Liver (tissue), 9 donors: ENCODE measurements around the gene ZNF701. TPM values are rescaled to one million over a fixed set of nuclear protein-coding genes. Genes with fewer than 3 reads are reported as not detected.
"Not testable (repeated sequence)": the region's sequence is repeated elsewhere in the genome, so short reads cannot be mapped to it uniquely, and the experiment has no call there.

Experiments used
- DNase-seq: peaks from one replicate; pipeline ENCODE4 v3.0.0-alpha.2; 2017; ENCODE audit warnings: low spot score
- H3K27ac ChIP-seq, 2 donors: one replicate each; pipeline ENCODE4 v1.7.0; 2013; ENCODE audit warnings: inconsistent platforms in 2 of 2, low read length in 2 of 2, control low read depth in 1 of 2, low read depth in 1 of 2, mild to moderate bottlenecking in 1 of 2
- H3K27me3 ChIP-seq, 4 donors: one replicate each; pipeline versions ENCODE4 v1.6.1 to v1.7.0; 2013; ENCODE audit warnings: low read length in 3 of 4, inconsistent platforms in 1 of 4, mild to moderate bottlenecking in 1 of 4, moderate library complexity in 1 of 4; ENCODE audit not compliant: control insufficient read depth in 4 of 4, insufficient read depth in 4 of 4
- H3K36me3 ChIP-seq, 4 donors: one replicate each; pipeline versions ENCODE4 v1.6.1 to v1.7.0; 2013; ENCODE audit warnings: low read length in 3 of 4, mild to moderate bottlenecking in 3 of 4, low read depth in 1 of 4, moderate library complexity in 1 of 4; ENCODE audit not compliant: control insufficient read depth in 4 of 4, insufficient read depth in 3 of 4
- H3K4me1 ChIP-seq, 4 donors: one replicate each; pipeline versions ENCODE4 v1.6.1 to v1.7.0; 2013; ENCODE audit warnings: low read length in 3 of 4, mild to moderate bottlenecking in 3 of 4, moderate library complexity in 1 of 4; ENCODE audit not compliant: control insufficient read depth in 4 of 4, insufficient read depth in 4 of 4
- H3K4me3 ChIP-seq, 3 donors: one replicate each; pipeline versions ENCODE4 v1.6.1 to v1.7.0; 2013; ENCODE audit warnings: low read length in 3 of 3, control low read depth in 1 of 3, low read depth in 1 of 3, mild to moderate bottlenecking in 1 of 3
- H3K9ac ChIP-seq, 2 donors: one replicate each; pipeline ENCODE4 v1.7.0; 2013; ENCODE audit warnings: low read length in 2 of 2, mild to moderate bottlenecking in 2 of 2, moderate library complexity in 2 of 2, control low read depth in 1 of 2, low read depth in 1 of 2
- H3K9me3 ChIP-seq, 4 donors: one replicate each; pipeline versions ENCODE4 v1.6.1 to v1.7.0; 2013; ENCODE audit warnings: low read length in 3 of 4; ENCODE audit not compliant: control insufficient read depth in 4 of 4
- ATF3 ChIP-seq: IDR thresholded peaks from 2 replicates; pipeline ENCODE4 v1.6.1; 2016; ENCODE audit warnings: antibody characterized with exemption
- EGR1 ChIP-seq, 2 donors: IDR thresholded peaks; 2 replicates each; pipeline ENCODE4 v1.6.1; 2016 to 2018; ENCODE audit warnings: antibody characterized with exemption in 2 of 2, low read depth in 2 of 2
- FOXA1 ChIP-seq: IDR thresholded peaks from 2 replicates; pipeline ENCODE4 v1.6.1; 2016; ENCODE audit warnings: antibody characterized with exemption
- FOXA2 ChIP-seq: IDR thresholded peaks from 2 replicates; pipeline ENCODE4 v1.6.1; 2016; ENCODE audit warnings: antibody characterized with exemption
- GABPA ChIP-seq, 2 donors: IDR thresholded peaks in 1 of 2; conservative IDR thresholded peaks in 1 of 2; 2 replicates each; pipeline ENCODE4 v1.6.1; 2016; ENCODE audit warnings: antibody characterized with exemption in 2 of 2, mild to moderate bottlenecking in 1 of 2, moderate library complexity in 1 of 2
- HNF4A ChIP-seq, 2 donors: conservative IDR thresholded peaks; 2 replicates each; pipeline ENCODE4 v1.6.1; 2016; ENCODE audit warnings: antibody characterized with exemption in 2 of 2, mild to moderate bottlenecking in 2 of 2
- HNF4G ChIP-seq: IDR thresholded peaks from 2 replicates; pipeline ENCODE4 v1.6.1; 2016; ENCODE audit warnings: antibody characterized with exemption
- JUND ChIP-seq, 2 donors: IDR thresholded peaks; 2 replicates each; pipeline ENCODE4 v1.6.1; 2016; ENCODE audit warnings: antibody characterized with exemption in 2 of 2
- NR2F2 ChIP-seq: IDR thresholded peaks from 2 replicates; pipeline ENCODE4 v1.6.1; 2016; ENCODE audit warnings: antibody characterized with exemption
- RAD21 ChIP-seq, 2 donors: IDR thresholded peaks; 2 replicates each; pipeline ENCODE4 v1.6.1; 2016; ENCODE audit warnings: antibody characterized with exemption in 2 of 2, mild to moderate bottlenecking in 2 of 2
- REST ChIP-seq: IDR thresholded peaks from 2 replicates; pipeline ENCODE4 v1.6.1; 2016; ENCODE audit warnings: antibody characterized with exemption, mild to moderate bottlenecking
- RXRA ChIP-seq, 2 donors: IDR thresholded peaks; 2 replicates each; pipeline ENCODE4 v1.6.1; 2017 to 2018; ENCODE audit warnings: antibody characterized with exemption in 2 of 2, mild to moderate bottlenecking in 1 of 2
- SP1 ChIP-seq: IDR thresholded peaks from 2 replicates; pipeline ENCODE4 v1.6.1; 2018; ENCODE audit warnings: antibody characterized with exemption, mild to moderate bottlenecking
- TAF1 ChIP-seq: conservative IDR thresholded peaks from 2 replicates; pipeline ENCODE4 v1.6.1; 2016; ENCODE audit warnings: antibody characterized with exemption, mild to moderate bottlenecking
- YY1 ChIP-seq: IDR thresholded peaks from 2 replicates; pipeline ENCODE4 v1.6.1; 2016; ENCODE audit warnings: antibody characterized with exemption, mild to moderate bottlenecking
- WGBS: extraction: QIAGEN DNeasy Blood & Tissue Kit; methylation state at CpG from one replicate; pipeline ENCODE4 v1.1.7; 2013; 5-methylcytosine and 5-hydroxymethylcytosine counted together
- polyA plus RNA-seq, 2 donors: library from polyadenylated mRNA; stranded (reverse) in 1 of 2; unstranded in 1 of 2; fragments of 200-250 nt in 1 of 2; fragments of >200 nt in 1 of 2; fragmentation: Nextera tagmentation in 1 of 2; extraction: Ambion mirVana in 1 of 2; gene quantifications; one replicate each; pipeline versions ENCODE4 v1.2.1 to v1.2.3, GENCODE V29; 2013 to 2015
- total RNA-seq, 2 donors: library from RNA; depleted of rRNA; stranded (reverse); fragments of >200 nt; gene quantifications; one replicate each; pipeline ENCODE4 v1.2.3, GENCODE V29; 2014
- TF ChIP-seq, protein P1 (sequence below): IDR thresholded peaks from 2 replicates; pipeline ENCODE4 v1.6.1; 2016; ENCODE audit warnings: antibody characterized with exemption
- TF ChIP-seq, protein P2 (sequence below): IDR thresholded peaks from 2 replicates; pipeline ENCODE4 v1.6.1; 2016; ENCODE audit warnings: antibody characterized with exemption
- TF ChIP-seq, protein P3 (sequence below): fragments of 150-350 bp; IDR thresholded peaks from 2 replicates; pipeline ENCODE4 v1.5.1; 2017; ENCODE audit warnings: improper control_type of control experiment, low read depth, low read length; ENCODE audit not compliant: missing input control
- donor health status: healthy.
- donor health status: healthy.
- donor health status: healthy.
- donor health status: healthy.
- donor health status: healthy.

ZNF701 gene
- total and polyA plus RNA-seq, 4 donors, result 0.75 to 12.8 (median 3.0) TPM

DNA sequence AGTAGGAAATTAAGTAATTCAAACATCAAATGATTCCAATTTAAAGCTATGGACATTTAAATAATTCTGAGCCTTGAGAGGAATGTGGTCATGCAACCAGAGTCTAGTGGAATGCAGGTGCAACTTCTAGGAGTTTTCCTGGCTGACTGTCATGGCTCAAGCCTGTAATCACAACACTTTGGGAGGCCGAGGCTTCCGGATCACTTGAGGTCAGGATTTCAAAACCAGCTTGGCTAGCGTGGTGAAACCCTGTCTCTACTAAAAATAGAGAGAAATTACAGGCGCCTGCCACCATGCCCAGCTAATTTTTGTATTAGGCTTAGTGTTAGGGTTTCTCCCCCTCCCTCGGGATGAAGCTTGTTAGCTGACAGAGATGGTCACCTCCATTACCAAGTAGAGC, 36.2 kb upstream of the ZNF701 start:
- DNase-seq, result no peak

GRCh38 chr19:52535385-52535770, 34.7 kb upstream of the ZNF701 start:
- H3K4me3 ChIP-seq, result peak overlapping the region; percentile 41 to 68 (median 42)
- H3K9me3 ChIP-seq, result peaks cover 7 to 34% (median 18%) of the 10 kb centered on the region in 4 donors
- H3K36me3 ChIP-seq, result peaks cover 8 to 12% (median 10%) of the 10 kb centered on the region in 4 donors
- not testable (repeated sequence) for H3K27ac ChIP-seq, DNase-seq, H3K27me3 ChIP-seq, H3K9ac ChIP-seq, H3K4me1 ChIP-seq
- 43% methylated on average over 15 of the region's 15 CpGs for WGBS

More for the DNA sequence above, 36.2 kb upstream of the ZNF701 start:
- no peaks in the 10 kb centered on the region for H3K27me3 ChIP-seq
- H3K4me3 ChIP-seq, result peak overlapping the region in 2 of 3 donors; percentile 35 to 36
- H3K9me3 ChIP-seq, result peaks cover 7 to 31% (median 14%) of the 10 kb centered on the region in 4 donors
- peaks cover 6 to 12% (median 9%) of the 10 kb centered on the region in 4 donors for H3K36me3 ChIP-seq
- WGBS, result 89% methylated on average over 5 of the region's 5 CpGs
- H3K9ac ChIP-seq, result no peak overlapping the region
- no peaks in the 10 kb centered on the region for H3K4me1 ChIP-seq
- TF ChIP-seq, protein P1, sequence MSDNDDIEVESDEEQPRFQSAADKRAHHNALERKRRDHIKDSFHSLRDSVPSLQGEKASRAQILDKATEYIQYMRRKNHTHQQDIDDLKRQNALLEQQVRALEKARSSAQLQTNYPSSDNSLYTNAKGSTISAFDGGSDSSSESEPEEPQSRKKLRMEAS, result no peak
- TF ChIP-seq RXRA (IDR thresholded peaks at IDR 0.05) (no peak), FOXA1 (no peak), RAD21 (IDR thresholded peaks at IDR 0.05) (no peak), HNF4G (no peak), FOXA2 (no peak), REST (no peak), HNF4A (conservative IDR thresholded peaks at IDR 0.05) (no peak), TAF1 (no peak), SP1 (no peak), NR2F2 (no peak), JUND (IDR thresholded peaks at IDR 0.05) (no peak), GABPA (IDR thresholded peaks at IDR 0.05 in 1 of 2, conservative IDR thresholded peaks at IDR 0.05 in 1 of 2) (no peak), EGR1 (IDR thresholded peaks at IDR 0.05; ENCODE audit: low read depth in 2 of 2) (no peak), YY1 (no peak), ATF3 (no peak)
- TF ChIP-seq, protein P2, sequence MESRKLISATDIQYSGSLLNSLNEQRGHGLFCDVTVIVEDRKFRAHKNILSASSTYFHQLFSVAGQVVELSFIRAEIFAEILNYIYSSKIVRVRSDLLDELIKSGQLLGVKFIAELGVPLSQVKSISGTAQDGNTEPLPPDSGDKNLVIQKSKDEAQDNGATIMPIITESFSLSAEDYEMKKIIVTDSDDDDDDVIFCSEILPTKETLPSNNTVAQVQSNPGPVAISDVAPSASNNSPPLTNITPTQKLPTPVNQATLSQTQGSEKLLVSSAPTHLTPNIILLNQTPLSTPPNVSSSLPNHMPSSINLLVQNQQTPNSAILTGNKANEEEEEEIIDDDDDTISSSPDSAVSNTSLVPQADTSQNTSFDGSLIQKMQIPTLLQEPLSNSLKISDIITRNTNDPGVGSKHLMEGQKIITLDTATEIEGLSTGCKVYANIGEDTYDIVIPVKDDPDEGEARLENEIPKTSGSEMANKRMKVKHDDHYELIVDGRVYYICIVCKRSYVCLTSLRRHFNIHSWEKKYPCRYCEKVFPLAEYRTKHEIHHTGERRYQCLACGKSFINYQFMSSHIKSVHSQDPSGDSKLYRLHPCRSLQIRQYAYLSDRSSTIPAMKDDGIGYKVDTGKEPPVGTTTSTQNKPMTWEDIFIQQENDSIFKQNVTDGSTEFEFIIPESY, result no peak
- TF ChIP-seq, protein P3, sequence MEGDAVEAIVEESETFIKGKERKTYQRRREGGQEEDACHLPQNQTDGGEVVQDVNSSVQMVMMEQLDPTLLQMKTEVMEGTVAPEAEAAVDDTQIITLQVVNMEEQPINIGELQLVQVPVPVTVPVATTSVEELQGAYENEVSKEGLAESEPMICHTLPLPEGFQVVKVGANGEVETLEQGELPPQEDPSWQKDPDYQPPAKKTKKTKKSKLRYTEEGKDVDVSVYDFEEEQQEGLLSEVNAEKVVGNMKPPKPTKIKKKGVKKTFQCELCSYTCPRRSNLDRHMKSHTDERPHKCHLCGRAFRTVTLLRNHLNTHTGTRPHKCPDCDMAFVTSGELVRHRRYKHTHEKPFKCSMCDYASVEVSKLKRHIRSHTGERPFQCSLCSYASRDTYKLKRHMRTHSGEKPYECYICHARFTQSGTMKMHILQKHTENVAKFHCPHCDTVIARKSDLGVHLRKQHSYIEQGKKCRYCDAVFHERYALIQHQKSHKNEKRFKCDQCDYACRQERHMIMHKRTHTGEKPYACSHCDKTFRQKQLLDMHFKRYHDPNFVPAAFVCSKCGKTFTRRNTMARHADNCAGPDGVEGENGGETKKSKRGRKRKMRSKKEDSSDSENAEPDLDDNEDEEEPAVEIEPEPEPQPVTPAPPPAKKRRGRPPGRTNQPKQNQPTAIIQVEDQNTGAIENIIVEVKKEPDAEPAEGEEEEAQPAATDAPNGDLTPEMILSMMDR, result no peak
- H3K27ac ChIP-seq, result no peak overlapping the region
